SIG-M5 treated with dmso at 0.1 percent for 504 hours (cell line): Measurements from ENCODE around the gene FAM174B.
"Not testable (repeated sequence)": the region's sequence is repeated elsewhere in the genome, so short reads cannot be mapped to it uniquely, and the experiment has no call there.

ENCODE experiments used
- DNase-seq: peaks from one replicate; lab custom pipeline; 2025; ENCODE audit not compliant: unreplicated experiment; lab: John Stamatoyannopoulos, UW

The FAM174B gene

GRCh38 chr15:92619145-92620101, 36.2 kb downstream of the FAM174B start:
- no peak for DNase-seq

GRCh38 chr15:92617549-92618520, 37.7 kb downstream of the FAM174B start:
- no peak for DNase-seq

- DNase-seq, result no peak
These were observed 38.7 kb downstream of the FAM174B start for GRCh38 chr15:92616621-92617548.

GRCh38 chr15:92614791-92615785, 40.5 kb downstream of the FAM174B start:
- no peak for DNase-seq

- no peak for DNase-seq
These were observed 41.3 kb downstream of the FAM174B start for GRCh38 chr15:92614301-92614700.

GRCh38 chr15:92613841-92614240, 41.7 kb downstream of the FAM174B start:
- DNase-seq, result no peak

GRCh38 chr15:92612891-92613290, 42.7 kb downstream of the FAM174B start:
- DNase-seq, result no peak

GRCh38 chr15:92611995-92612745, 43.4 kb downstream of the FAM174B start:
- DNase-seq, result no peak

- no peak for DNase-seq
These were observed 44.4 kb downstream of the FAM174B start for GRCh38 chr15:92611150-92611549.

- no peak for DNase-seq
These were observed 45.5 kb downstream of the FAM174B start for GRCh38 chr15:92610101-92610520.

GRCh38 chr15:92608866-92609700, 46.5 kb downstream of the FAM174B start:
- no peak for DNase-seq

- DNase-seq, result not testable (repeated sequence)
These were observed 48.8 kb downstream of the FAM174B start for GRCh38 chr15:92606836-92607150.

- no peak for DNase-seq
These were observed 49.3 kb downstream of the FAM174B start for GRCh38 chr15:92606126-92606835.

GRCh38 chr15:92605225-92605944, 50.2 kb downstream of the FAM174B start:
- no peak for DNase-seq

GRCh38 chr15:92603743-92604470, 51.7 kb downstream of the FAM174B start:
- DNase-seq, result no peak

- no peak for DNase-seq
These were observed 52.3 kb downstream of the FAM174B start for GRCh38 chr15:92603278-92603677.
